NCI-H1092 (cell line): Measurements from ENCODE around the gene MMP1.

Experiments
- DNase-seq: peaks from one replicate; lab custom pipeline; 2025; lab: John Stamatoyannopoulos, UW

Gene MMP1

GRCh38 chr11:102806296-102806695 lies 8.3 kb upstream of the MMP1 start:
- DNase-seq, result no peak

DNA sequence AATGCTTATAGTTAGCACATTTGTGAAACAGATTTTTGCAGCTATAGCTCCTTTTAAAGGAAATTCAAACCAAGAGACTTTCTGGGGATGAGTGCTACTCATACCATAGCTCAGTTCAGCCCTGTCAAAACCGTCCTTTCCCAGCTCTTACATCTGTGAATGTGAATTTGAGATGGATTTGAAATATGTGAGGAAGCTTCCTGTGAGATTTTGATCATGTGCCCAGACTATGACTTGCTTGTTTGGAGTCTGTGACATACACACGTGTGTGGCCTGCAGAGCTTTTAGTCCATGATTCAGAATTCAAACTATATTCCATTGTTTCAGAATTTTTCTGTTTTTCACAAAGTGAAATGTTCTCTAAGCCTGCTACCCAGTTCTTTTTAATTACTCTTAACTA lies 4.4 kb upstream of the MMP1 start:
- no peak for DNase-seq

DNA sequence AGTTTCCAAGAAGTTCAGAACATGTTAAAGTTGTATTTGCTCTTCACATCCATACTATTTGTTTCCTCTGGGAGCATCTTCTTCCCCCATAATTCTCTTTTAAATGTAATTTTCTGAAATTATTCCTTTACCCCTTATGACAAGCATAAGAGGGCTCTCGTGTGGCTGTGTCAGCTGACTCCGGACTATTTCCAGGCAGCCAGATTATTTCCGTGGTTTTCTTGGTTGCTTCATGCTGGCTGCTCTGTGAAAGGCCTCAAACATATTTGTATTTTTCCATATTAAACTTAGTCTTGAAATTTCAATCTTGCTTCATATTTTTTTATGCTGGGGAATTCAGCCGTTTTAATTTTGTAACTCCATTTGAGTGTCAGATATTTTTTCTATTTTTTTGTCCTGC lies 2.8 kb upstream of the MMP1 start:
- no peak for DNase-seq

GRCh38 chr11:102799681-102800340 lies 1.9 kb upstream of the MMP1 start:
- no peak for DNase-seq

- DNase-seq, result no peak
Measured at GRCh38 chr11:102794382-102794781, 3.6 kb downstream of the MMP1 start.

GRCh38 chr11:102793677-102794290 lies 4.2 kb downstream of the MMP1 start:
- no peak for DNase-seq

GRCh38 chr11:102792604-102793003 lies 5.4 kb downstream of the MMP1 start:
- DNase-seq, result no peak

GRCh38 chr11:102791271-102792036 lies 6.5 kb downstream of the MMP1 start:
- DNase-seq, result no peak

DNA sequence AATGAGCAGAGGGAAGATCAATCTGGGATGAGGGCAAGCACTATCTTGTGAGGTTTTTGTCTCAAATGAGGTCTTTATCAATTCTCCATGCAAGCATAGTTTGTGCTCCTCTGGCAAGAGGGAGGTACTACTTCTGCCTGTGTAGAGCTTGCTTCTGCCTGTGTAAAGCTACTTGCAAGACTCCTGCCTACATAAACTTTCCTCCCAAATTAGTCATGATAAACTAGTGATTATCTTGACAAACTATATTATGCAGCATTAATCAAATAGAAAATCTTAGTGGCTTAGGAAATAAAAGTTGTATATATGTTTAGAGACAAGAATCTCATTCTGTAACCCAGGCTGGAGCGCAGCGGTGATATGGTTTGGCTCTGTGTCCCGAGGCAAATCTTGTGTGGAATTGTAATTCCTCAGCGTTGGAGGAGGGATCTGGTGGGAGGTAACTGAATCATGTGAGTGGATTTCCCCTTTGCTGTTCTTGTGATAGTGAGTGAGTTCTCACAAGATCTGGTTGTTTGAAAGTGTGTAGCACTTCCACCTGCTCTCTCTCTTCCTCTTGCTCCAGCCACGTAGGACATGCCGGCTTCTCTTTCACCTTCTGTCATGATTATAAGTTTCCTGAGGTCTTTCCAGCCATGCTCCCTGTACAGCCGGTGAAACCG lies 9.5 kb downstream of the MMP1 start:
- DNase-seq, result no peak

- no peak for DNase-seq
Measured at GRCh38 chr11:102784380-102784779, 13.6 kb downstream of the MMP1 start.

- no peak for DNase-seq
Measured at GRCh38 chr11:102783720-102784119, 14.2 kb downstream of the MMP1 start.

GRCh38 chr11:102783016-102783415 lies 14.9 kb downstream of the MMP1 start:
- no peak for DNase-seq

- no peak for DNase-seq
Measured at GRCh38 chr11:102781676-102782075, 16.3 kb downstream of the MMP1 start.

DNA sequence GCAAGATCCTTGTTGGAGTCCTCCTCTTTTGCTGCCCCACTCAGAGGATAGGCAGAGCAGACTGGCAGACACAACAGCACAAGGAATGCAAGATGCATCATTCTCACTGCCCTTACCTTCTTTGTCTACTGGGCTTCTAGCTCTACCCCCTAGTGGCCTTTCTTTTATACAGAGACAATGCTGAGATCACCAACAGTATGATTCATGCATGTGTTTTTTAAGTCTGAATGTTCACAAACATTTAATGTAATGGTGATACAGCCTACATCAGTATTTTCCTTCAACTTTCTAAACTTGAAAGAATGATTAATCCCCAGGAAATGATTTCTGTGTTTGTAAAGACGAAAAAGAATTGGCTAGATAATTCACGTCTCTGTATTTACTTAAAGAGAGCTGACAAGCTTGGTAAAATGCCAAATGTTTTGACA lies 17.5 kb downstream of the MMP1 start, which contains the start of gene MMP10:
Gene MMP10, minus strand, starts transcription at position 138 of the 428 bp plus-strand sequence. Its CDS starts 37 bp downstream, at position 101.
- DNase-seq, result no peak

DNA sequence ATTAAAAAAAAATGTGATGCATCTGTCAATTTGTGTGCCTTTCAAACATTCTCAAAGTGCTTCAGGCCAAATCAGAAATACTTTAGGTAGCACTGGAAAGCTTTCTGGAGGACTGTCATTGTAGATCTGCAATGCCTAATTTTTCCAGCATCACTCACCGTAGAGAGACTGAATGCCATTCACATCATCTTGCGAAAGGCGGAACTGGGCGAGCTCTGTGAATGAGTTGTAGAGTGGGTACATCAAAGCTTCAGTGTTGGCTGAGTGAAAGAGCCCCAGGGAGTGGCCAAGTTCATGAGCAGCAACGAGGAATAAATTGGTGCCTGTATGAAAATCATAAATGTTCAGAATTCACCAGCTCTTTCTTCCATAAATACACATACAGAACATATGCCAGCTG lies 21.5 kb downstream of the MMP1 start:
- DNase-seq, result no peak

DNA sequence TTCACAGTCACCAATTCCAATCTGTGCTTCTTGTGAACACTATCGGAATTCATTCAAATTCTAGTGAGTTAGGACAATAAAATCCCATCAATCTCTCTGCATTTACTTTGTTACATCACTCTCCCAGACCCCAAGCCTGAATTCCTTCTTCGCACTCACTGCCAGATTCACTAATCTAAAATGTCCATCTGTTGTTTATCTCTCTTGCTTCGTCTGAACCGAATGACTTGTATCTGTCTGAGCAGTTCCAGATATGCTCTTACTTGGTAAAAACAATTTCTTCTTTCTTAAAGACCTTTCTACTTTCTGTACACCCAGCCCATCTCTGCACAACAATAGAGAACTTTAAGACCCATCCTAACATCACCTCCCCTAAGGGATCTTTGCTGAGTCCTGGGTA lies 24.6 kb downstream of the MMP1 start:
- DNase-seq, result no peak

- DNase-seq, result no peak
Measured at GRCh38 chr11:102771351-102771750, 26.6 kb downstream of the MMP1 start.

- no peak for DNase-seq
Measured at GRCh38 chr11:102770191-102770590, 27.8 kb downstream of the MMP1 start.

DNA sequence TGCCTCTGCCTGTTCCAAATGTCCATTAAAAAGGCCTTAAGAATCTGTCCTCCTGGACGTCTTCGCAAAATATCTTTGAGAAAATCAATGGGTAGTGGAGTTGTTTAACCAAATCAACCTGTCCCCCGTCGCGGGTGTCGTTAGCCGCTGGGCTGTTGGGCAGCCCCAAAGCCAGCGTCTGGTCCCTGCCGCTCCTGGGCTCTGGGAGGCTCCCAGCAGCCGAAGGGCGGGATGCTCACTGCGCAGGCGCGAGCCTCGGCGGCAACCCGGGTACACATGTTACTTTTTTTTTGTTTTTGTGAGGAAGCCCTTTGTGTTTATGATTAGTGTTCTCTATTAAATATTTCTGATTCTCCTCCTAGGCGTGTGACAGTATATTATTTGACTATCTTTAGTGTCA lies 30.2 kb downstream of the MMP1 start:
- DNase-seq, result no peak

- no peak for DNase-seq
Measured at GRCh38 chr11:102763440-102763839, 34.5 kb downstream of the MMP1 start.

- DNase-seq, result no peak
Measured at GRCh38 chr11:102762361-102762767, 35.6 kb downstream of the MMP1 start.

- no peak for DNase-seq
Measured at GRCh38 chr11:102761646-102762238, 36.2 kb downstream of the MMP1 start.
